SK-N-SH (cell line): Measurements from ENCODE around the gene KCNK15. TPM values are rescaled to one million over a fixed set of nuclear protein-coding genes. Genes with fewer than 3 reads are reported as not detected.

Experiments used
- CTCF ChIA-PET: fragments of 300-600, 350-600 bp; formaldehyde crosslinking; extraction: SDS; loops from one replicate; lab custom pipeline; 2021; lab: Yijun Ruan, JAX
- POLR2A ChIA-PET: fragments of 350-600 bp; sonication (Branson Sonifier 250); formaldehyde crosslinking; extraction: SDS; loops from one replicate; lab custom pipeline; 2020; ENCODE audit warnings: antibody characterized with exemption, inconsistent platforms; lab: Yijun Ruan, JAX
- DNase-seq: peaks from one replicate; pipeline ENCODE4 v3.0.0; 2012
- H2AFZ ChIP-seq: fragments of 200-600 bp; sonication (generic); 2 replicates; pipeline ENCODE4 v1.8.1; 2016; ENCODE audit warnings: antibody characterized with exemption, mild to moderate bottlenecking, low read depth
- H3F3A ChIP-seq: fragments of 200-600 bp; sonication (generic); replicated peaks from 2 replicates; pipeline ENCODE3; 2016; ENCODE audit warnings: antibody characterized with exemption, mild to moderate bottlenecking; ENCODE audit not compliant: insufficient read depth
- H3K27ac ChIP-seq, 2 experiments: fragments of 200-500 bp in 1 of 2; fragments of 200-600 bp in 1 of 2; sonication (Bioruptor generic) in 1 of 2; sonication (generic), shearing (Covaris generic) in 1 of 2; 2 replicates each; pipeline versions ENCODE4 v1.5.1 to v1.6.1; 2014 to 2016; ENCODE audit warnings: low read depth in 2 of 2, inconsistent platforms in 1 of 2, low read length in 1 of 2, mild to moderate bottlenecking in 1 of 2, mixed read lengths in 1 of 2
- H3K27me3 ChIP-seq: fragments of 200-600 bp; sonication (generic), shearing (Covaris generic); 2 replicates; pipeline ENCODE4 v1.6.1; 2016; ENCODE audit warnings: mixed run types; ENCODE audit not compliant: insufficient read depth
- H3K36me3 ChIP-seq, 2 experiments: fragments of 200-500 bp in 1 of 2; fragments of 200-600 bp in 1 of 2; sonication (Bioruptor generic) in 1 of 2; sonication (generic) in 1 of 2; replicated peaks in 1 of 2; 2 replicates each; pipeline versions ENCODE3 to v1.5.1; 2014 to 2016; ENCODE audit warnings: low read length in 1 of 2, mild to moderate bottlenecking in 1 of 2; ENCODE audit not compliant: insufficient read depth in 2 of 2, control insufficient read depth in 1 of 2
- H3K4me1 ChIP-seq, 2 experiments: fragments of 200-500 bp in 1 of 2; fragments of 200-600 bp in 1 of 2; sonication (Bioruptor generic) in 1 of 2; sonication (generic), shearing (Covaris generic) in 1 of 2; 2 replicates each; pipeline versions ENCODE4 v1.5.1 to v1.6.1; 2014 to 2016; ENCODE audit warnings: low read depth in 1 of 2, low read length in 1 of 2, mixed run types in 1 of 2; ENCODE audit not compliant: insufficient read depth in 2 of 2, control insufficient read depth in 1 of 2
- H3K4me2 ChIP-seq: fragments of 200-600 bp; sonication (generic), shearing (Covaris generic); 2 replicates; pipeline ENCODE4 v1.6.1; 2017; ENCODE audit warnings: mixed run types
- H3K4me3 ChIP-seq, 2 experiments: fragments of 200-500 bp in 1 of 2; fragments of 200-600 bp in 1 of 2; sonication (Bioruptor generic) in 1 of 2; sonication (generic), shearing (Covaris generic) in 1 of 2; 2 replicates each; pipeline versions ENCODE4 v1.5.1 to v1.8.1; 2014 to 2016; ENCODE audit warnings: low read depth in 2 of 2, inconsistent platforms in 1 of 2, low read length in 1 of 2, mild to moderate bottlenecking in 1 of 2, mixed read lengths in 1 of 2, moderate library complexity in 1 of 2
- H3K79me2 ChIP-seq: fragments of 200-600 bp; sonication (generic); 2 replicates; pipeline ENCODE4 v1.8.1; 2017; ENCODE audit warnings: mild to moderate bottlenecking; ENCODE audit not compliant: insufficient read depth
- H3K9ac ChIP-seq: fragments of 200-600 bp; sonication (generic); 2 replicates; pipeline ENCODE4 v1.6.1; 2017; ENCODE audit warnings: mixed run types
- H3K9me2 ChIP-seq: fragments of 200-600 bp; sonication (generic); 2 replicates; pipeline ENCODE4 v1.6.1; 2017; ENCODE audit warnings: mixed run types
- H3K9me3 ChIP-seq: fragments of 200-600 bp; sonication (generic); 2 replicates; pipeline ENCODE4 v1.6.1; 2017; ENCODE audit warnings: mixed run types, mild to moderate bottlenecking, moderate library complexity
- H4K20me1 ChIP-seq: fragments of 200-600 bp; sonication (generic); 2 replicates; pipeline ENCODE4 v1.6.1; 2017; ENCODE audit warnings: mild to moderate bottlenecking, mixed run types; ENCODE audit not compliant: insufficient read depth
- FOXJ3 ChIP-seq: sonication (generic); formaldehyde crosslinking; IDR thresholded peaks from 2 replicates; pipeline ENCODE4 v1.5.1; 2020; ENCODE audit warnings: mild to moderate bottlenecking, missing genetic modification reagents
- FOXM1 ChIP-seq: IDR thresholded peaks from 2 replicates; pipeline ENCODE4 v1.4.0; 2012; ENCODE audit warnings: low read depth, mild to moderate bottlenecking
- GABPA ChIP-seq: IDR thresholded peaks from 2 replicates; pipeline ENCODE4 v1.4.0; 2012; ENCODE audit warnings: low read depth, mild to moderate bottlenecking
- MEF2A ChIP-seq: IDR thresholded peaks from 2 replicates; pipeline ENCODE4 v1.4.0; 2012; ENCODE audit warnings: low read depth, borderline replicate concordance
- MXI1 ChIP-seq: IDR thresholded peaks from 2 replicates; pipeline ENCODE4 v1.6.1; 2012; ENCODE audit warnings: mild to moderate bottlenecking, low read depth, low read length, improper control_type of control experiment
- NFIC ChIP-seq: IDR thresholded peaks from 2 replicates; pipeline ENCODE4 v1.4.0; 2012; ENCODE audit warnings: borderline replicate concordance
- POLR2AphosphoS5 ChIP-seq: IDR thresholded peaks from 2 replicates; pipeline ENCODE4 v1.6.1; 2012; ENCODE audit warnings: low read depth, low read length
- RAD21 ChIP-seq: IDR thresholded peaks from 2 replicates; pipeline ENCODE4 v1.6.1; 2012; ENCODE audit warnings: mild to moderate bottlenecking, low read length
- REST ChIP-seq: IDR thresholded peaks from 2 replicates; pipeline ENCODE4 v1.6.1; 2012; ENCODE audit warnings: mild to moderate bottlenecking, low read depth, low read length, moderate library complexity
- TAF1 ChIP-seq: IDR thresholded peaks from 2 replicates; pipeline ENCODE4 v1.6.1; 2012; ENCODE audit warnings: low read depth, mild to moderate bottlenecking, low read length, moderate library complexity, borderline replicate concordance
- TEAD4 ChIP-seq: IDR thresholded peaks from 2 replicates; pipeline ENCODE4 v1.4.0; 2012; ENCODE audit warnings: mild to moderate bottlenecking, borderline replicate concordance; ENCODE audit not compliant: insufficient read depth
- WGBS: methylation state at CpG from one replicate; pipeline ENCODE4 v1.1.6; 2017; ENCODE audit warnings: low lambda C conversion rate; 5-methylcytosine and 5-hydroxymethylcytosine counted together
- polyA plus RNA-seq, 3 experiments: library from polyadenylated mRNA; depleted of rRNA; stranded (reverse); fragments of >200 nt; gene quantifications; 2 replicates each; pipeline ENCODE4 v1.2.3, GENCODE V29; 2012
- TF ChIP-seq, protein P1 (sequence below): IDR thresholded peaks from 2 replicates; pipeline ENCODE4; 2012
- TF ChIP-seq, protein P2 (sequence below): IDR thresholded peaks from 2 replicates; pipeline ENCODE4 v1.4.0; 2012; ENCODE audit warnings: low read depth, borderline replicate concordance
- TF ChIP-seq, protein P3 (sequence below): fragments of 150-350 bp; IDR thresholded peaks from 2 replicates; pipeline ENCODE4 v1.6.1; 2017; ENCODE audit warnings: antibody characterized with exemption, low read length, low read depth, borderline replicate concordance
- TF ChIP-seq, protein P4 (sequence below): fragments of 150-350 bp; IDR thresholded peaks from 2 replicates; pipeline ENCODE4 v1.6.1; 2016; ENCODE audit warnings: mild to moderate bottlenecking, low read depth, low read length

The KCNK15 gene
- polyA plus RNA-seq, 1 of the 3 experiments (the other 2 are of a cell fraction), result 0.02 TPM

GRCh38 chr20:44765091-44765490 lies 19.4 kb downstream of the KCNK15 start:
- Histone ChIP-seq H3F3A (no peaks in the 10 kb centered on the region), H3K4me1 (peaks cover 0 to 49% of the 10 kb centered on the region in 2 experiments; a peak in 2 of 4 replicates), H3K9me3 (no peaks in the 10 kb centered on the region), H3K9ac (no peak overlapping the region), H3K4me2 (no peak overlapping the region), H3K36me3 (no peaks in the 10 kb centered on the region), H3K4me3 (no peak overlapping the region), H4K20me1 (no peaks in the 10 kb centered on the region), H3K27me3 (peaks cover 31% of the 10 kb centered on the region; the same call in 1 of the 2 replicates), H2AFZ (no peak overlapping the region), H3K79me2 (no peaks in the 10 kb centered on the region), H3K27ac (peak overlapping the region in 1 of 2 experiments; percentile 50; a peak in 2 of 4 replicates), H3K9me2 (no peaks in the 10 kb centered on the region)
- POLR2A ChIA-PET, result no interaction called here
- WGBS, result 31% methylated on average over 4 of the region's 4 CpGs
- CTCF ChIA-PET, result interaction anchor here (12.2 kb wide), 1 partner anchor 18 kb away, joined by 110 read pairs; the partner anchor contains the start of gene KCNK15
- no peak for DNase-seq
- TF ChIP-seq, protein P1, sequence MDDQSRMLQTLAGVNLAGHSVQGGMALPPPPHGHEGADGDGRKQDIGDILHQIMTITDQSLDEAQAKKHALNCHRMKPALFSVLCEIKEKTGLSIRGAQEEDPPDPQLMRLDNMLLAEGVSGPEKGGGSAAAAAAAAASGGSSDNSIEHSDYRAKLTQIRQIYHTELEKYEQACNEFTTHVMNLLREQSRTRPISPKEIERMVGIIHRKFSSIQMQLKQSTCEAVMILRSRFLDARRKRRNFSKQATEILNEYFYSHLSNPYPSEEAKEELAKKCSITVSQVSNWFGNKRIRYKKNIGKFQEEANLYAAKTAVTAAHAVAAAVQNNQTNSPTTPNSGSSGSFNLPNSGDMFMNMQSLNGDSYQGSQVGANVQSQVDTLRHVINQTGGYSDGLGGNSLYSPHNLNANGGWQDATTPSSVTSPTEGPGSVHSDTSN, result no peak
- TF ChIP-seq POLR2AphosphoS5 (no peak), TEAD4 (no peak), FOXM1 (no peak), REST (no peak), TAF1 (no peak), MEF2A (no peak), RAD21 (no peak), GABPA (no peak), NFIC (no peak), MXI1 (no peak), FOXJ3 (CRISPR knock-in tag) (no peak)
- TF ChIP-seq, protein P2, sequence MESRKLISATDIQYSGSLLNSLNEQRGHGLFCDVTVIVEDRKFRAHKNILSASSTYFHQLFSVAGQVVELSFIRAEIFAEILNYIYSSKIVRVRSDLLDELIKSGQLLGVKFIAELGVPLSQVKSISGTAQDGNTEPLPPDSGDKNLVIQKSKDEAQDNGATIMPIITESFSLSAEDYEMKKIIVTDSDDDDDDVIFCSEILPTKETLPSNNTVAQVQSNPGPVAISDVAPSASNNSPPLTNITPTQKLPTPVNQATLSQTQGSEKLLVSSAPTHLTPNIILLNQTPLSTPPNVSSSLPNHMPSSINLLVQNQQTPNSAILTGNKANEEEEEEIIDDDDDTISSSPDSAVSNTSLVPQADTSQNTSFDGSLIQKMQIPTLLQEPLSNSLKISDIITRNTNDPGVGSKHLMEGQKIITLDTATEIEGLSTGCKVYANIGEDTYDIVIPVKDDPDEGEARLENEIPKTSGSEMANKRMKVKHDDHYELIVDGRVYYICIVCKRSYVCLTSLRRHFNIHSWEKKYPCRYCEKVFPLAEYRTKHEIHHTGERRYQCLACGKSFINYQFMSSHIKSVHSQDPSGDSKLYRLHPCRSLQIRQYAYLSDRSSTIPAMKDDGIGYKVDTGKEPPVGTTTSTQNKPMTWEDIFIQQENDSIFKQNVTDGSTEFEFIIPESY, result no peak
- TF ChIP-seq, protein P3, sequence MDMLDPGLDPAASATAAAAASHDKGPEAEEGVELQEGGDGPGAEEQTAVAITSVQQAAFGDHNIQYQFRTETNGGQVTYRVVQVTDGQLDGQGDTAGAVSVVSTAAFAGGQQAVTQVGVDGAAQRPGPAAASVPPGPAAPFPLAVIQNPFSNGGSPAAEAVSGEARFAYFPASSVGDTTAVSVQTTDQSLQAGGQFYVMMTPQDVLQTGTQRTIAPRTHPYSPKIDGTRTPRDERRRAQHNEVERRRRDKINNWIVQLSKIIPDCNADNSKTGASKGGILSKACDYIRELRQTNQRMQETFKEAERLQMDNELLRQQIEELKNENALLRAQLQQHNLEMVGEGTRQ, result no peak
- TF ChIP-seq, protein P4, sequence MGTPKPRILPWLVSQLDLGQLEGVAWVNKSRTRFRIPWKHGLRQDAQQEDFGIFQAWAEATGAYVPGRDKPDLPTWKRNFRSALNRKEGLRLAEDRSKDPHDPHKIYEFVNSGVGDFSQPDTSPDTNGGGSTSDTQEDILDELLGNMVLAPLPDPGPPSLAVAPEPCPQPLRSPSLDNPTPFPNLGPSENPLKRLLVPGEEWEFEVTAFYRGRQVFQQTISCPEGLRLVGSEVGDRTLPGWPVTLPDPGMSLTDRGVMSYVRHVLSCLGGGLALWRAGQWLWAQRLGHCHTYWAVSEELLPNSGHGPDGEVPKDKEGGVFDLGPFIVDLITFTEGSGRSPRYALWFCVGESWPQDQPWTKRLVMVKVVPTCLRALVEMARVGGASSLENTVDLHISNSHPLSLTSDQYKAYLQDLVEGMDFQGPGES, result no peak
